Neuronal stem cell (in vitro differentiated cells): ENCODE results near the gene RPP38.

Experiments used
- DNase-seq: peaks from one replicate; pipeline ENCODE4 v3.0.0-alpha.2; 2013; ENCODE audit warnings: low spot score
- H2AFZ ChIP-seq: one replicate; pipeline ENCODE4 v1.6.1; 2013; ENCODE audit warnings: mild to moderate bottlenecking, low read length, inconsistent platforms
- H2AK5ac ChIP-seq: 2 replicates; pipeline ENCODE4 v1.6.1; 2013; ENCODE audit warnings: low read depth, mild to moderate bottlenecking, inconsistent platforms, low read length, moderate library complexity, mixed read lengths
- H2BK120ac ChIP-seq: 2 replicates; pipeline ENCODE4 v1.6.1; 2013; ENCODE audit warnings: low read depth, mild to moderate bottlenecking, inconsistent platforms, low read length, moderate library complexity, mixed read lengths
- H2BK12ac ChIP-seq: one replicate; pipeline ENCODE4 v1.6.1; 2013; ENCODE audit warnings: low read length, inconsistent platforms
- H2BK15ac ChIP-seq: 2 replicates; pipeline ENCODE4 v1.6.1; 2013; ENCODE audit warnings: mild to moderate bottlenecking, low read length, inconsistent platforms, mixed read lengths
- H2BK5ac ChIP-seq: one replicate; pipeline ENCODE4 v1.6.1; 2013; ENCODE audit warnings: inconsistent platforms, mild to moderate bottlenecking, low read length, moderate library complexity
- H3K14ac ChIP-seq: one replicate; pipeline ENCODE4 v1.6.1; 2013; ENCODE audit warnings: low read length, inconsistent platforms
- H3K18ac ChIP-seq: 2 replicates; pipeline ENCODE4 v1.6.1; 2013; ENCODE audit warnings: low read length, inconsistent platforms
- H3K23ac ChIP-seq: 2 replicates; pipeline ENCODE4 v1.6.1; 2013; ENCODE audit warnings: low read depth, mild to moderate bottlenecking, mixed read lengths, low read length, inconsistent platforms; ENCODE audit not compliant: poor library complexity
- H3K27ac ChIP-seq: replicated peaks from 3 replicates; pipeline ENCODE4 v1.5.1; 2013; ENCODE audit warnings: low read length, inconsistent platforms
- H3K27me3 ChIP-seq, 3 experiments: 2 replicates each; pipeline ENCODE4 v1.6.1; 2013; ENCODE audit warnings: low read length in 3 of 3, mild to moderate bottlenecking in 2 of 3, inconsistent platforms in 1 of 3, low read depth in 1 of 3, mixed read lengths in 1 of 3, moderate library complexity in 1 of 3; ENCODE audit not compliant: control insufficient read depth in 3 of 3, insufficient read depth in 3 of 3
- H3K36me3 ChIP-seq, 2 donors: replicated peaks in 1 of 2; 2 replicates each; pipeline ENCODE4 v1.6.1; 2013; ENCODE audit warnings: low read length in 2 of 2; ENCODE audit not compliant: control insufficient read depth in 2 of 2, insufficient read depth in 2 of 2
- H3K4ac ChIP-seq: 2 replicates; pipeline ENCODE4 v1.6.1; 2013; ENCODE audit warnings: inconsistent platforms, mild to moderate bottlenecking, low read length, moderate library complexity
- H3K4me1 ChIP-seq, 2 donors: 1 replicate in 1 of 2; 2 replicates in 1 of 2; pipeline ENCODE4 v1.6.1; 2013; ENCODE audit warnings: low read length in 2 of 2, low read depth in 1 of 2; ENCODE audit not compliant: control insufficient read depth in 2 of 2, insufficient read depth in 1 of 2
- H3K4me2 ChIP-seq: one replicate; pipeline ENCODE4 v1.6.1; 2013; ENCODE audit warnings: mild to moderate bottlenecking, low read length, inconsistent platforms; ENCODE audit not compliant: insufficient read depth, poor library complexity, severe bottlenecking
- H3K4me3 ChIP-seq, 2 donors: 2 replicates each; pipeline ENCODE4 v1.5.1; 2013; ENCODE audit warnings: low read length in 2 of 2, mild to moderate bottlenecking in 2 of 2, inconsistent platforms in 1 of 2, moderate library complexity in 1 of 2
- H3K79me1 ChIP-seq: one replicate; pipeline ENCODE4 v1.6.1; 2013; ENCODE audit warnings: low read depth, mild to moderate bottlenecking, inconsistent platforms, low read length, moderate library complexity
- H3K9ac ChIP-seq: one replicate; pipeline ENCODE4 v1.6.1; 2013; ENCODE audit warnings: mild to moderate bottlenecking, low read depth, low read length, inconsistent platforms; ENCODE audit not compliant: poor library complexity
- H3K9me3 ChIP-seq, 2 donors: replicated peaks in 1 of 2; 2 replicates each; pipeline versions ENCODE3 to v1.6.1; 2013; ENCODE audit warnings: low read length in 2 of 2, mild to moderate bottlenecking in 2 of 2, inconsistent platforms in 1 of 2, low read depth in 1 of 2, mixed read lengths in 1 of 2, moderate library complexity in 1 of 2; ENCODE audit not compliant: control insufficient read depth in 2 of 2, insufficient read depth in 1 of 2
- H4K8ac ChIP-seq: one replicate; pipeline ENCODE4 v1.6.1; 2013; ENCODE audit warnings: low read depth, mild to moderate bottlenecking, inconsistent platforms, low read length, moderate library complexity
- H4K91ac ChIP-seq: one replicate; pipeline ENCODE4 v1.6.1; 2013; ENCODE audit warnings: low read length, low read depth, mild to moderate bottlenecking, inconsistent platforms; ENCODE audit not compliant: poor library complexity
- WGBS, 2 donors: extraction: QIAGEN DNeasy Blood & Tissue Kit; methylation state at CpG; one replicate each; pipeline ENCODE4 v1.1.7; 2013; ENCODE audit warnings: missing lambda C conversion rate in 2 of 2, mixed read lengths in 1 of 2; ENCODE audit not compliant: insufficient read length in 2 of 2, insufficient replicate concordance in 1 of 2; ENCODE audit errors: extremely low coverage in 2 of 2; 5-methylcytosine and 5-hydroxymethylcytosine counted together

RPP38 gene

DNA sequence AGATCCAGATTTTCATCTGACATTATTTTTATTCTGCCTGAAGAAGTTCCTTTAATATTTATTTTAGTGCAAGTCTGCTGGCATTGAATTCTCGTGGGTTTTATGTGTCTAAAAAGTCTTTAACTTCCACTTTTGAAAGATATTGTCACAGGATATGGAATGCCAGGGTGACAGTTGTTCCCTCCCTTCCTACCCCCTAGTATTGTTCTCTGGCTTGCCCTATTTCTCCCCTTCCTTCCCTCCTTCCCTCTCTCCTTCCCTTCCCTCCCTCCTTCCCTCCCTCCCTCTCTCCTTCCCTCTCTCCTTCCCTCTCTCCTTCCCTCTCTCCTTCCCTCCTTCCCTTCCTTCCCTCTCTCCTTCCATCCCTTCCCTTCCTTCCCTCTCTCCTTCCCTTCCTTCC, 38.5 kb upstream of the RPP38 start:
- no peak overlapping the region for H3K14ac ChIP-seq
- peaks cover 0 to 3% of the 10 kb centered on the region in 2 donors for H3K9me3 ChIP-seq
- H2BK12ac ChIP-seq, result no peak overlapping the region
- H3K9ac ChIP-seq, result no peak overlapping the region
- H4K91ac ChIP-seq, result no peak overlapping the region
- H4K8ac ChIP-seq, result no peak overlapping the region
- no peak overlapping the region for H3K27ac ChIP-seq
- WGBS, 2 donors, result no CpG with 5 or more reads among the region's 1 CpG
- H3K79me1 ChIP-seq, result no peaks in the 10 kb centered on the region
- H2BK5ac ChIP-seq, result no peak overlapping the region
- no peak overlapping the region for H3K4me3 ChIP-seq
- no peak overlapping the region for H3K18ac ChIP-seq
- H2BK120ac ChIP-seq, result no peak overlapping the region
- no peak overlapping the region for H2AFZ ChIP-seq
- H3K36me3 ChIP-seq, result no peaks in the 10 kb centered on the region
- no peak for DNase-seq
- H2BK15ac ChIP-seq, result no peak overlapping the region
- no peak overlapping the region for H3K23ac ChIP-seq
- no peak overlapping the region for H3K4me2 ChIP-seq
- H2AK5ac ChIP-seq, result no peak overlapping the region
- no peaks in the 10 kb centered on the region for H3K27me3 ChIP-seq
- no peaks in the 10 kb centered on the region for H3K4me1 ChIP-seq
- H3K4ac ChIP-seq, result no peak overlapping the region

- Histone ChIP-seq H3K9me3 (peaks cover 0 to 3% of the 10 kb centered on the region in 2 donors), H4K8ac (no peak overlapping the region), H2BK15ac (no peak overlapping the region), H4K91ac (no peak overlapping the region), H3K4ac (no peak overlapping the region), H3K4me1 (no peaks in the 10 kb centered on the region), H2BK5ac (no peak overlapping the region), H3K27ac (no peak overlapping the region), H3K4me2 (no peak overlapping the region), H3K79me1 (no peaks in the 10 kb centered on the region), H3K4me3 (no peak overlapping the region), H2AFZ (no peak overlapping the region), H3K18ac (no peak overlapping the region), H2AK5ac (no peak overlapping the region), H2BK12ac (no peak overlapping the region), H3K36me3 (no peaks in the 10 kb centered on the region), H3K27me3 (no peaks in the 10 kb centered on the region), H3K14ac (no peak overlapping the region), H3K9ac (no peak overlapping the region), H2BK120ac (no peak overlapping the region), H3K23ac (no peak overlapping the region)
- DNase-seq, result no peak
- no CpG with 5 or more reads among the region's 4 CpGs for WGBS, 2 donors
These were observed 37.2 kb upstream of the RPP38 start for GRCh38 chr10:15059914-15060313.

DNA sequence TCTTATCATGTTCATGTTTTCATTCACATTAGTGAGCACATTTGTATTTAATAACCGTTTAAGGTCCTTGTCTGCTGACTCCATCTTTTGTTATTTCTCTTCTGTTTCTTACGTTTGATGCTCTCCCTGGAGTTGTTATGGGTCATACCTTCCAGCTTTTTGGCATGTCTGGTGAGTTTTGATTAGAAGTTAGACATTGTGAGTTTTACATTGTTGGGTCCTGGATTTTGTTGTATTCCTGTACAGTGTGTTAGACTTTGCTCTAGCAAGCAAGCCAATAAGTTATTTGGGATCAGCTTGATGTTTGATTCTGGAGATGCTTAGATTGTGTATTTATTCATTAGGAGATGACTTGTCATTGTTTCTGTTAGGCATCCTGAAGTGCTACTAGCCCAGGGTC, 36.5 kb upstream of the RPP38 start:
- H2BK12ac ChIP-seq, result no peak overlapping the region
- no peak overlapping the region for H3K4me2 ChIP-seq
- no peak overlapping the region for H4K91ac ChIP-seq
- H3K4me1 ChIP-seq, result no peaks in the 10 kb centered on the region
- no peak overlapping the region for H2AK5ac ChIP-seq
- no peaks in the 10 kb centered on the region for H3K27me3 ChIP-seq
- H3K36me3 ChIP-seq, result no peaks in the 10 kb centered on the region
- H2BK5ac ChIP-seq, result no peak overlapping the region
- no peak overlapping the region for H3K4me3 ChIP-seq
- H2BK120ac ChIP-seq, result no peak overlapping the region
- no peak overlapping the region for H3K4ac ChIP-seq
- H3K14ac ChIP-seq, result no peak overlapping the region
- no peak overlapping the region for H2BK15ac ChIP-seq
- H3K79me1 ChIP-seq, result no peaks in the 10 kb centered on the region
- no peak overlapping the region for H2AFZ ChIP-seq
- WGBS, 2 donors, result no CpG with 5 or more reads among the region's 2 CpGs
- no peak for DNase-seq
- H3K9me3 ChIP-seq, result peaks cover 0 to 3% of the 10 kb centered on the region in 2 donors
- H3K9ac ChIP-seq, result no peak overlapping the region
- H3K23ac ChIP-seq, result no peak overlapping the region
- no peak overlapping the region for H4K8ac ChIP-seq
- no peak overlapping the region for H3K18ac ChIP-seq
- H3K27ac ChIP-seq, result no peak overlapping the region

GRCh38 chr10:15067154-15067553, 30.0 kb upstream of the RPP38 start:
- no peaks in the 10 kb centered on the region for H3K36me3 ChIP-seq

More at GRCh38 chr10:15067154-15067553, 30.0 kb upstream of the RPP38 start:
- H3K4me2 ChIP-seq, result no peak overlapping the region
- no peaks in the 10 kb centered on the region for H3K27me3 ChIP-seq
- H2BK12ac ChIP-seq, result no peak overlapping the region
- H3K4me1 ChIP-seq, result no peaks in the 10 kb centered on the region
- no peak overlapping the region for H2AK5ac ChIP-seq
- no peak overlapping the region for H2AFZ ChIP-seq
- no peak overlapping the region for H3K14ac ChIP-seq
- H3K79me1 ChIP-seq, result no peaks in the 10 kb centered on the region
- H4K91ac ChIP-seq, result no peak overlapping the region
- no peak overlapping the region for H3K9ac ChIP-seq
- no peak overlapping the region for H2BK15ac ChIP-seq
- H3K23ac ChIP-seq, result no peak overlapping the region
- WGBS, 2 donors, result no CpG with 5 or more reads among the region's 5 CpGs
- no peak overlapping the region for H4K8ac ChIP-seq
- H2BK5ac ChIP-seq, result no peak overlapping the region
- no peak overlapping the region for H3K4ac ChIP-seq
- peaks cover 1 to 12% of the 10 kb centered on the region in 2 donors for H3K9me3 ChIP-seq
- H3K27ac ChIP-seq, result no peak overlapping the region
- no peak overlapping the region for H2BK120ac ChIP-seq
- DNase-seq, result no peak
- H3K4me3 ChIP-seq, result no peak overlapping the region
- no peak overlapping the region for H3K18ac ChIP-seq
